Left lung (tissue), 10 donors: ENCODE data around the gene RGS13. TPM values are rescaled to one million over a fixed set of nuclear protein-coding genes. Genes with fewer than 3 reads are reported as not detected.

Experiments
- ATAC-seq: fragments of 200-7000 bp; cut with Tn5 transposase; one replicate; pipeline ENCODE4 v1.9.1; 2020; ENCODE audit warnings: moderate library complexity
- DNase-seq, 4 donors: peaks; one replicate each; pipeline ENCODE4 v3.0.0-alpha.2; 2013 to 2020
- H3K27ac ChIP-seq, 2 donors: fragments of 200-600 bp; sonication (generic) in 1 of 2; one replicate each; pipeline versions ENCODE4 v1.5.0 to v1.8.0; 2020 to 2021
- H3K27me3 ChIP-seq, 2 donors: fragments of 200-600 bp; sonication (generic) in 1 of 2; one replicate each; pipeline versions ENCODE4 v1.5.0 to v1.8.0; 2020 to 2021
- H3K36me3 ChIP-seq, 2 donors: fragments of 200-600 bp; sonication (generic) in 1 of 2; one replicate each; pipeline versions ENCODE4 v1.5.0 to v1.8.0; 2020 to 2021
- H3K4me1 ChIP-seq, 2 donors: fragments of 200-600 bp; one replicate each; pipeline ENCODE4 v1.8.0; 2021
- H3K4me3 ChIP-seq, 2 donors: fragments of 200-600 bp; sonication (generic) in 1 of 2; one replicate each; pipeline versions ENCODE4 v1.5.0 to v1.8.0; 2020 to 2021; ENCODE audit warnings: mild to moderate bottlenecking in 1 of 2
- H3K9me3 ChIP-seq, 2 donors: fragments of 200-600 bp; sonication (generic) in 1 of 2; one replicate each; pipeline versions ENCODE4 v1.5.0 to v1.8.0; 2020 to 2021
- intact Hi-C, 2 donors: fragments of 100-400 bp; cut with DNase I; formaldehyde crosslinking; loops; one replicate each; pipeline versions ENCODE4 v1.11.2 to v1.14.2; 2022
- polyA plus RNA-seq, 6 donors: library from polyadenylated mRNA; unstranded; fragments of 120-200 nt; gene quantifications; one replicate each; pipeline ENCODE4 v1.2.1, GENCODE V29; 2013; ENCODE audit not compliant: insufficient read length in 6 of 6
- total RNA-seq, 2 donors: library from RNA; stranded (reverse); fragmentation: NEBNext Ultra II Directional; extraction: Animal tissue kit (Norgen Biotek cat#: 25700); gene quantifications; one replicate each; pipeline ENCODE4 v1.2.1, GENCODE V29; 2021
- TF ChIP-seq, protein P1 (sequence below), 2 donors: fragments of 200-600 bp; sonication (generic) in 1 of 2; IDR thresholded peaks; one replicate each; pipeline versions ENCODE4 v1.5.0 to v1.8.0; 2021; ENCODE audit warnings: antibody characterized with exemption in 2 of 2
- donor health status: DM: no; HTN: yes; CAD: no.
- donor health status: DM: no; HTN: no; CAD: no.

RGS13 gene
- total and polyA plus RNA-seq, 8 donors = 0.81 to 4.8 (median 2.7) TPM

DNA sequence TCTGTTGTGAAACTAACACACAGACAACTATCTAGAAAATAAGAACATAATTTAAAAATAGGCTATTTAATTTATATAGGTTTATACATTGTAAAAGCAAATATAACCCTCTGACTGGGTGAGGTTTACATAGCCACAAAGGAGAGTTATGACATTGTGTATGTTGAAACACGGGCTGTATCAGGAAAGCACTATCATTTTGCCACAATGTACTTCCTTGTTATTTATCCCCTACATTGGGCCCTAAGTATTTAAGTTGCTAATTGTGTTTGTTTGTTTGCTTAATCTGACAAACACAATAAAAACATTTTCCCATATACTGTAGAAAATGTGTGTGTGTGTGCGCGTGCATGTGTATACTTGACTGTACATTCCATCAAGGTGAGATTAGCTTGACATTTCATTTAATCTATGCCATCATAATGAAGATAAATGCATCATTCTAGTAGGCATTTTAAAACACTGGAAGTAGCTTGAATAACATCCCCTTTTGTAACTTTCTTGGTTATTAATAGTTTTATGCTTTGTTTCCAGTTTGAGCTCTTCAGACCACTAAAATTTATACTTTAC lies 72.1 kb downstream of the RGS13 start:
- ATAC-seq = no peak
- TF ChIP-seq, protein P1, sequence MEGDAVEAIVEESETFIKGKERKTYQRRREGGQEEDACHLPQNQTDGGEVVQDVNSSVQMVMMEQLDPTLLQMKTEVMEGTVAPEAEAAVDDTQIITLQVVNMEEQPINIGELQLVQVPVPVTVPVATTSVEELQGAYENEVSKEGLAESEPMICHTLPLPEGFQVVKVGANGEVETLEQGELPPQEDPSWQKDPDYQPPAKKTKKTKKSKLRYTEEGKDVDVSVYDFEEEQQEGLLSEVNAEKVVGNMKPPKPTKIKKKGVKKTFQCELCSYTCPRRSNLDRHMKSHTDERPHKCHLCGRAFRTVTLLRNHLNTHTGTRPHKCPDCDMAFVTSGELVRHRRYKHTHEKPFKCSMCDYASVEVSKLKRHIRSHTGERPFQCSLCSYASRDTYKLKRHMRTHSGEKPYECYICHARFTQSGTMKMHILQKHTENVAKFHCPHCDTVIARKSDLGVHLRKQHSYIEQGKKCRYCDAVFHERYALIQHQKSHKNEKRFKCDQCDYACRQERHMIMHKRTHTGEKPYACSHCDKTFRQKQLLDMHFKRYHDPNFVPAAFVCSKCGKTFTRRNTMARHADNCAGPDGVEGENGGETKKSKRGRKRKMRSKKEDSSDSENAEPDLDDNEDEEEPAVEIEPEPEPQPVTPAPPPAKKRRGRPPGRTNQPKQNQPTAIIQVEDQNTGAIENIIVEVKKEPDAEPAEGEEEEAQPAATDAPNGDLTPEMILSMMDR (IDR thresholded peaks at IDR 0.05) = no peak
- Histone ChIP-seq H3K27me3 (no peaks in the 10 kb centered on the region), H3K4me3 (no peak overlapping the region), H3K9me3 (no peaks in the 10 kb centered on the region), H3K27ac (peak overlapping the region in 1 of 2 donors; percentile 45), H3K36me3 (no peaks in the 10 kb centered on the region), H3K4me1 (no peaks in the 10 kb centered on the region)
- DNase-seq = no peak
- intact Hi-C loops = no loop called here

DNA sequence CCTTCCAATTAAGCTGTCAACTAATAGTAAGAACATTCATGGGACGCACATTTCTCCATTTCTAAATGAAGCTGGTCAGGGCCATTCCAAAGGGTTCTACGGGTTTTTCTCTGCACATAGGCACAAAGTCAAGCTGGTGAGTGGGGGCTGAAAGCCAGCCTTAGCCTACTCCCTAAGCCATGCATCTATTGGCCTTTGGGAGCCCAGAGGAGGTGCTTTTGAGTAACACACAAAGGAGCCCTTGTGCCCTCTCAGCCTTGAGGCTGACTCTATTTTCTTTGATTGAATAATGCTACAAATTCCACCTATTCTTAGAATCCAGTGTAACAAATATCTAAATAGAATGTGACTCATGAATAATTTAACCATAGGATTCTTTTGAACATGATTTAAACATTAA lies 73.6 kb downstream of the RGS13 start:
- H3K36me3 ChIP-seq = no peaks in the 10 kb centered on the region
- no peak overlapping the region for H3K4me3 ChIP-seq
- H3K4me1 ChIP-seq = no peaks in the 10 kb centered on the region
- intact Hi-C loops = no loop called here
- TF ChIP-seq, protein P1 (IDR thresholded peaks at IDR 0.05) = no peak
- DNase-seq (no peak), ATAC-seq (no peak)
- no peaks in the 10 kb centered on the region for H3K9me3 ChIP-seq
- H3K27me3 ChIP-seq = no peaks in the 10 kb centered on the region
- no peak overlapping the region for H3K27ac ChIP-seq

Other genes starting within 250 kb of the RGS13 start
- gene RGS1, start 60.4 kb upstream of the RGS13 start, total RNA-seq = 10 to 100 TPM in 1 of 2 donors, 1 to 10 TPM in 1; 7.9 to 32.3 TPM
- gene RGS1, start 60.4 kb upstream of the RGS13 start, polyA plus RNA-seq = 1 to 10 TPM; 1.5 to 5.5 (median 3.7) TPM
- 10 to 100 TPM; 35.3 to 41.5 TPM for gene RGS2, start 172.9 kb downstream of the RGS13 start, total RNA-seq
- 100 to 1,000 TPM in 5 of 6 donors, 10 to 100 TPM in 1; 88.3 to 182 (median 140) TPM for gene RGS2, start 172.9 kb downstream of the RGS13 start, polyA plus RNA-seq